Spleen (tissue), 7 donors: ENCODE results near the gene ZNF106.

ENCODE experiments used
- CTCF ChIP-seq, 11 experiments: fragments of 200-600 bp in 7 of 11; fragments of 450-650 bp in 4 of 11; sonication (generic) in 4 of 11; IDR thresholded peaks in 8 of 11; conservative IDR thresholded peaks in 3 of 11; 1 replicate in 7 of 11; 2 replicates in 4 of 11; pipeline versions ENCODE4 v1.4.0 to v1.8.0; 2016 to 2021; ENCODE audit warnings: antibody characterized with exemption in 11 of 11, inconsistent platforms in 4 of 11, mild to moderate bottlenecking in 1 of 11
- POLR2AphosphoS5 ChIP-seq, 3 donors: sonication (generic); formaldehyde crosslinking; IDR thresholded peaks; one replicate each; pipeline ENCODE4 v1.5.1; 2017; ENCODE audit warnings: antibody characterized with exemption in 3 of 3
- donor health status: DM: no; HTN: no; CAD: no; lungs with moderate emphysema.
- donor health status: DM: no; HTN: no; CAD: no.
- donor health status: DM: no; HTN: no; CAD: no.

GRCh38 chr15:42461261-42461660 is 29.7 kb downstream of the ZNF106 start:
- TF ChIP-seq CTCF (IDR thresholded peaks at IDR 0.05 in 8 of 11, conservative IDR thresholded peaks at IDR 0.05 in 3 of 11) (no peak), POLR2AphosphoS5 (IDR thresholded peaks at IDR 0.05) (no peak)
